GM23338 (cell line): ENCODE results near the gene SLC37A4. TPM values are rescaled to one million over a fixed set of nuclear protein-coding genes. Genes with fewer than 3 reads are reported as not detected.

Source experiments
- ATAC-seq: fragments of 200-7000 bp; cut with Tn5 transposase; 3 replicates; pipeline ENCODE4 v1.9.1; 2020
- DNase-seq: peaks from one replicate; pipeline ENCODE4 v3.0.0-alpha.2; 2015; ENCODE audit warnings: low spot score
- H2AFZ ChIP-seq: fragments of 200-600 bp; sonication (generic); 2 replicates; pipeline ENCODE4 v1.8.0; 2016; ENCODE audit warnings: antibody characterized with exemption, mild to moderate bottlenecking, moderate library complexity
- H3F3A ChIP-seq: fragments of 200-600 bp; sonication (generic); replicated peaks from 2 replicates; pipeline ENCODE4 v1.8.0; 2017; ENCODE audit warnings: antibody characterized with exemption, mixed run types, low read depth
- H3K27ac ChIP-seq: fragments of 200-600 bp; sonication (generic); 2 replicates; pipeline ENCODE4 v1.6.1; 2016; ENCODE audit warnings: low read depth
- H3K27me3 ChIP-seq: fragments of 200-600 bp; sonication (generic); 2 replicates; pipeline ENCODE4 v1.8.0; 2016; ENCODE audit warnings: mild to moderate bottlenecking, mixed run types, moderate library complexity; ENCODE audit not compliant: insufficient read depth
- H3K36me3 ChIP-seq: fragments of 200-600 bp; sonication (generic); 2 replicates; pipeline ENCODE4 v1.8.0; 2016; ENCODE audit warnings: mild to moderate bottlenecking; ENCODE audit not compliant: insufficient read depth
- H3K4me1 ChIP-seq: fragments of 200-600 bp; sonication (generic); 2 replicates; pipeline ENCODE4 v1.8.0; 2016; ENCODE audit warnings: mild to moderate bottlenecking, moderate library complexity; ENCODE audit not compliant: insufficient read depth
- H3K4me2 ChIP-seq: fragments of 200-600 bp; sonication (generic); 2 replicates; pipeline ENCODE4 v1.7.1; 2017; ENCODE audit warnings: mixed run types
- H3K4me3 ChIP-seq: fragments of 200-600 bp; sonication (generic); 2 replicates; pipeline ENCODE4 v1.6.1; 2016; ENCODE audit warnings: mixed run types
- H3K79me2 ChIP-seq: fragments of 200-600 bp; sonication (generic); replicated peaks from 2 replicates; pipeline ENCODE4 v1.8.0; 2017; ENCODE audit warnings: mild to moderate bottlenecking; ENCODE audit not compliant: insufficient read depth
- H3K9me2 ChIP-seq: fragments of 200-600 bp; sonication (generic); 2 replicates; pipeline ENCODE4 v1.8.0; 2017; ENCODE audit not compliant: insufficient read depth
- H4K20me1 ChIP-seq: fragments of 200-600 bp; sonication (generic); replicated peaks from 2 replicates; pipeline ENCODE4 v1.8.0; 2017; ENCODE audit warnings: mild to moderate bottlenecking; ENCODE audit not compliant: insufficient read depth
- H3K27ac Mint-ChIP-seq: 2 replicates; pipeline ENCODE4 v1.8.0; 2020; ENCODE audit warnings: inconsistent platforms, mild to moderate bottlenecking, moderate library complexity, mixed read lengths
- H3K27me3 Mint-ChIP-seq: 3 replicates; pipeline ENCODE4 v1.8.0; 2022; ENCODE audit warnings: low read depth, mild to moderate bottlenecking, moderate library complexity, mixed read lengths, inconsistent platforms; ENCODE audit not compliant: insufficient read depth, poor library complexity
- H3K36me3 Mint-ChIP-seq: 3 replicates; pipeline ENCODE4 v1.8.0; 2021; ENCODE audit warnings: low read depth, mild to moderate bottlenecking, inconsistent platforms, moderate library complexity, mixed read lengths
- H3K4me1 Mint-ChIP-seq: 3 replicates; pipeline ENCODE4 v1.8.0; 2020; ENCODE audit warnings: mild to moderate bottlenecking, inconsistent platforms, mixed read lengths
- H3K4me3 Mint-ChIP-seq: 3 replicates; pipeline ENCODE4 v1.8.0; 2021; ENCODE audit warnings: moderate library complexity, mild to moderate bottlenecking, inconsistent platforms, mixed read lengths
- H3K9me3 Mint-ChIP-seq: 3 replicates; pipeline ENCODE4 v1.8.0; 2020; ENCODE audit warnings: moderate library complexity, mild to moderate bottlenecking, inconsistent platforms, mixed read lengths
- CREB1 ChIP-seq: fragments of 250-450 bp; sonication (Bioruptor Pico); IDR thresholded peaks from 2 replicates; pipeline ENCODE4 v1.5.0; 2020; ENCODE audit warnings: low read depth, mild to moderate bottlenecking, moderate library complexity
- EZH2 ChIP-seq: fragments of 200-600 bp; sonication (generic); IDR thresholded peaks from one replicate; pipeline ENCODE4 v1.8.0; 2017; ENCODE audit warnings: antibody characterized with exemption, mild to moderate bottlenecking, low read depth; ENCODE audit not compliant: unreplicated experiment
- EZH2phosphoT487 ChIP-seq: fragments of 200-600 bp; sonication (generic); IDR thresholded peaks from one replicate; pipeline ENCODE4 v1.8.1; 2018; ENCODE audit warnings: antibody characterized with exemption; ENCODE audit not compliant: unreplicated experiment
- JUNB ChIP-seq: IDR thresholded peaks from one replicate; pipeline ENCODE4 v1.6.1; 2016; ENCODE audit warnings: antibody characterized with exemption; ENCODE audit not compliant: unreplicated experiment
- NANOG ChIP-seq: IDR thresholded peaks from 2 replicates; pipeline ENCODE4 v1.6.1; 2016; ENCODE audit warnings: antibody characterized with exemption, borderline replicate concordance
- POLR2AphosphoS5 ChIP-seq: IDR thresholded peaks from 2 replicates; pipeline ENCODE4 v1.6.1; 2016; ENCODE audit warnings: antibody characterized with exemption, low read depth
- REST ChIP-seq: IDR thresholded peaks from one replicate; pipeline ENCODE4 v1.6.1; 2018; ENCODE audit warnings: antibody characterized with exemption; ENCODE audit not compliant: unreplicated experiment
- STAT1 ChIP-seq: IDR thresholded peaks from one replicate; pipeline ENCODE4 v1.6.1; 2016; ENCODE audit warnings: antibody characterized with exemption; ENCODE audit not compliant: unreplicated experiment
- ZNF114 ChIP-seq: fragments of 250-450 bp; sonication (Bioruptor Pico); IDR thresholded peaks from 2 replicates; pipeline ENCODE4 v1.5.0; 2020; ENCODE audit warnings: mild to moderate bottlenecking, moderate library complexity
- ZNF331 ChIP-seq: fragments of 250-450 bp; sonication (Bioruptor Pico); IDR thresholded peaks from 2 replicates; pipeline ENCODE4 v1.5.0; 2020; ENCODE audit warnings: low read depth, mild to moderate bottlenecking, moderate library complexity
- polyA plus RNA-seq: library from polyadenylated mRNA; unstranded; fragments of >200 nt; fragmentation: Nextera tagmentation; extraction: Ambion mirVana; gene quantifications from 2 replicates; pipeline ENCODE4 v1.2.1, GENCODE V29; 2016
- total RNA-seq: library from RNA; depleted of rRNA; stranded (reverse); fragments of >200 nt; shearing (Covaris generic); gene quantifications from 2 replicates; pipeline ENCODE4 v1.2.3, GENCODE V29; 2014
- TF ChIP-seq, protein P1 (sequence below): IDR thresholded peaks from 2 replicates; pipeline ENCODE4 v1.6.1; 2016; ENCODE audit warnings: antibody characterized with exemption
- TF ChIP-seq, protein P2 (sequence below): fragments of 250-450 bp; sonication (Bioruptor Pico); IDR thresholded peaks from 2 replicates; pipeline ENCODE4 v1.5.0; 2020; ENCODE audit warnings: mild to moderate bottlenecking, moderate library complexity

The SLC37A4 gene
- total and polyA plus RNA-seq, 2 experiments from 2014 or later = 23.4 to 56.4 TPM

DNA sequence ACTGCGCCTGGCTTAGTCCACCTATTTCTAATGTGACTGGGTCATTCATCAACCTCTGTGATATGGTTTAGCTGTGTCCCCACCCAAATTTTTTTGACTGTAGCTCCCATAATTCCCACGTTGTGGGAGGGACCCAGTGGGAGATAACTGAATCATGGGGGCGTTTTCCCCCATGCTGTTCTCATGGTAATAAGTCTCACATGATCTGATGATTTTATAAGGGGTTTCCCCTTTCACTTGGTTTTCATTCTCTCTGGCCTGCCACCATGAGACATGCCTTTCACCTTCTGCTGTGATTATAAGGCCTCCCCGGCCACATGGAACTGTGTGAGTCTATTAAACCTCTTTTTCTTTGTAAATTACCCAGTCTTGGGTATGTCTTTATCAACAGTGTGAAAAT, 24.0 kb downstream of the SLC37A4 start:
- Mint-ChIP-seq H3K27ac (peak overlapping the region; percentile 32; the same call in 1 of the 2 replicates), H3K36me3 (peaks cover 59% of the 10 kb centered on the region), H3K4me3 (no peak overlapping the region), H3K9me3 (no peaks in the 10 kb centered on the region), H3K4me1 (no peaks in the 10 kb centered on the region), H3K27me3 (peaks cover 2% of the 10 kb centered on the region)
- no peak for ATAC-seq
- H3K9me2 ChIP-seq = no peaks in the 10 kb centered on the region
- no peaks in the 10 kb centered on the region; the same call in 1 of the 2 replicates for H4K20me1 ChIP-seq
- no peaks in the 10 kb centered on the region for H3K27me3 ChIP-seq
- no peak overlapping the region for H3K27ac ChIP-seq
- H3K79me2 ChIP-seq = peaks cover 4% of the 10 kb centered on the region
- no peaks in the 10 kb centered on the region for H3K4me1 ChIP-seq
- peaks cover 12% of the 10 kb centered on the region for H3K36me3 ChIP-seq
- no peak overlapping the region for H3K4me3 ChIP-seq
- no peak overlapping the region for H3K4me2 ChIP-seq
- peaks cover 7% of the 10 kb centered on the region; the same call in 1 of the 2 replicates for H3F3A ChIP-seq
- no peak for DNase-seq
- H2AFZ ChIP-seq = no peak overlapping the region
- no peak for TF ChIP-seq STAT1
- TF ChIP-seq CREB1 = no peak
- no peak for TF ChIP-seq ZNF331
- TF ChIP-seq EZH2phosphoT487 = no peak
- no peak for TF ChIP-seq ZNF114
- no peak for TF ChIP-seq JUNB
- TF ChIP-seq EZH2 = no peak
- TF ChIP-seq REST = no peak
- TF ChIP-seq, protein P1, sequence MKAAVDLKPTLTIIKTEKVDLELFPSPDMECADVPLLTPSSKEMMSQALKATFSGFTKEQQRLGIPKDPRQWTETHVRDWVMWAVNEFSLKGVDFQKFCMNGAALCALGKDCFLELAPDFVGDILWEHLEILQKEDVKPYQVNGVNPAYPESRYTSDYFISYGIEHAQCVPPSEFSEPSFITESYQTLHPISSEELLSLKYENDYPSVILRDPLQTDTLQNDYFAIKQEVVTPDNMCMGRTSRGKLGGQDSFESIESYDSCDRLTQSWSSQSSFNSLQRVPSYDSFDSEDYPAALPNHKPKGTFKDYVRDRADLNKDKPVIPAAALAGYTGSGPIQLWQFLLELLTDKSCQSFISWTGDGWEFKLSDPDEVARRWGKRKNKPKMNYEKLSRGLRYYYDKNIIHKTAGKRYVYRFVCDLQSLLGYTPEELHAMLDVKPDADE = no peak

DNA sequence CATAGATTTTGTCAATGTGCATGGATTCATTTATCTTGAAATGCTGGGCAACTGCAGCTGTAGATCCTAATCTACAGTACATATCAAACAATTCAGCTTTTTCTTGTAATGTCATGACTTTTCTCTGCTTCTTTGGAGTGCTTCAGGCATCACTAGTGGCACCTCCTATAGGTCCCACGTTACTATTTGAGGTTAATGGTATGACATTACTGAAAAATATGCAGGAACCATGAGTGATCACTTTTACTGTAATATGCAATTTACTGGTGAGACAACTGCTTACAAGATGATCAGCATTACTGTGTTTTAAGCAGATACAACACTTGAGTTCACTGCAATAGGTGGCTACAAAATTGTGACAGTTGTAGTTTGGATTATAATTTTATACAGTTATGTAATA, 29.8 kb downstream of the SLC37A4 start:
- DNase-seq (no peak), ATAC-seq (no peak)
- Histone ChIP-seq H3F3A (0 out of 2 replicates have a peak, but pooled peaks cover 5% of the 10 kb centered on the region), H3K27me3 (no peaks in the 10 kb centered on the region), H2AFZ (no peak overlapping the region), H3K4me3 (no peak overlapping the region), H3K9me2 (0 out of 2 replicates have a peak, but pooled peaks cover 4% of the 10 kb centered on the region), H3K4me1 (peaks cover 16% of the 10 kb centered on the region; the same call in 1 of the 2 replicates), H3K79me2 (peaks cover 56% of the 10 kb centered on the region), H3K4me2 (no peak overlapping the region), H3K27ac (no peak overlapping the region), H4K20me1 (peaks cover 6% of the 10 kb centered on the region; the same call in 1 of the 2 replicates), H3K36me3 (peaks cover 22% of the 10 kb centered on the region)
- Mint-ChIP-seq H3K9me3 (no peaks in the 10 kb centered on the region), H3K4me3 (no peak overlapping the region), H3K36me3 (peaks cover 63% of the 10 kb centered on the region), H3K27me3 (peaks cover 4% of the 10 kb centered on the region), H3K27ac (no peak overlapping the region), H3K4me1 (peaks cover 21% of the 10 kb centered on the region)
- TF ChIP-seq JUNB (no peak), POLR2AphosphoS5 (no peak), EZH2phosphoT487 (no peak), EZH2 (no peak), CREB1 (no peak), ZNF114 (no peak), NANOG (no peak), ZNF331 (no peak)
- TF ChIP-seq, protein P2, sequence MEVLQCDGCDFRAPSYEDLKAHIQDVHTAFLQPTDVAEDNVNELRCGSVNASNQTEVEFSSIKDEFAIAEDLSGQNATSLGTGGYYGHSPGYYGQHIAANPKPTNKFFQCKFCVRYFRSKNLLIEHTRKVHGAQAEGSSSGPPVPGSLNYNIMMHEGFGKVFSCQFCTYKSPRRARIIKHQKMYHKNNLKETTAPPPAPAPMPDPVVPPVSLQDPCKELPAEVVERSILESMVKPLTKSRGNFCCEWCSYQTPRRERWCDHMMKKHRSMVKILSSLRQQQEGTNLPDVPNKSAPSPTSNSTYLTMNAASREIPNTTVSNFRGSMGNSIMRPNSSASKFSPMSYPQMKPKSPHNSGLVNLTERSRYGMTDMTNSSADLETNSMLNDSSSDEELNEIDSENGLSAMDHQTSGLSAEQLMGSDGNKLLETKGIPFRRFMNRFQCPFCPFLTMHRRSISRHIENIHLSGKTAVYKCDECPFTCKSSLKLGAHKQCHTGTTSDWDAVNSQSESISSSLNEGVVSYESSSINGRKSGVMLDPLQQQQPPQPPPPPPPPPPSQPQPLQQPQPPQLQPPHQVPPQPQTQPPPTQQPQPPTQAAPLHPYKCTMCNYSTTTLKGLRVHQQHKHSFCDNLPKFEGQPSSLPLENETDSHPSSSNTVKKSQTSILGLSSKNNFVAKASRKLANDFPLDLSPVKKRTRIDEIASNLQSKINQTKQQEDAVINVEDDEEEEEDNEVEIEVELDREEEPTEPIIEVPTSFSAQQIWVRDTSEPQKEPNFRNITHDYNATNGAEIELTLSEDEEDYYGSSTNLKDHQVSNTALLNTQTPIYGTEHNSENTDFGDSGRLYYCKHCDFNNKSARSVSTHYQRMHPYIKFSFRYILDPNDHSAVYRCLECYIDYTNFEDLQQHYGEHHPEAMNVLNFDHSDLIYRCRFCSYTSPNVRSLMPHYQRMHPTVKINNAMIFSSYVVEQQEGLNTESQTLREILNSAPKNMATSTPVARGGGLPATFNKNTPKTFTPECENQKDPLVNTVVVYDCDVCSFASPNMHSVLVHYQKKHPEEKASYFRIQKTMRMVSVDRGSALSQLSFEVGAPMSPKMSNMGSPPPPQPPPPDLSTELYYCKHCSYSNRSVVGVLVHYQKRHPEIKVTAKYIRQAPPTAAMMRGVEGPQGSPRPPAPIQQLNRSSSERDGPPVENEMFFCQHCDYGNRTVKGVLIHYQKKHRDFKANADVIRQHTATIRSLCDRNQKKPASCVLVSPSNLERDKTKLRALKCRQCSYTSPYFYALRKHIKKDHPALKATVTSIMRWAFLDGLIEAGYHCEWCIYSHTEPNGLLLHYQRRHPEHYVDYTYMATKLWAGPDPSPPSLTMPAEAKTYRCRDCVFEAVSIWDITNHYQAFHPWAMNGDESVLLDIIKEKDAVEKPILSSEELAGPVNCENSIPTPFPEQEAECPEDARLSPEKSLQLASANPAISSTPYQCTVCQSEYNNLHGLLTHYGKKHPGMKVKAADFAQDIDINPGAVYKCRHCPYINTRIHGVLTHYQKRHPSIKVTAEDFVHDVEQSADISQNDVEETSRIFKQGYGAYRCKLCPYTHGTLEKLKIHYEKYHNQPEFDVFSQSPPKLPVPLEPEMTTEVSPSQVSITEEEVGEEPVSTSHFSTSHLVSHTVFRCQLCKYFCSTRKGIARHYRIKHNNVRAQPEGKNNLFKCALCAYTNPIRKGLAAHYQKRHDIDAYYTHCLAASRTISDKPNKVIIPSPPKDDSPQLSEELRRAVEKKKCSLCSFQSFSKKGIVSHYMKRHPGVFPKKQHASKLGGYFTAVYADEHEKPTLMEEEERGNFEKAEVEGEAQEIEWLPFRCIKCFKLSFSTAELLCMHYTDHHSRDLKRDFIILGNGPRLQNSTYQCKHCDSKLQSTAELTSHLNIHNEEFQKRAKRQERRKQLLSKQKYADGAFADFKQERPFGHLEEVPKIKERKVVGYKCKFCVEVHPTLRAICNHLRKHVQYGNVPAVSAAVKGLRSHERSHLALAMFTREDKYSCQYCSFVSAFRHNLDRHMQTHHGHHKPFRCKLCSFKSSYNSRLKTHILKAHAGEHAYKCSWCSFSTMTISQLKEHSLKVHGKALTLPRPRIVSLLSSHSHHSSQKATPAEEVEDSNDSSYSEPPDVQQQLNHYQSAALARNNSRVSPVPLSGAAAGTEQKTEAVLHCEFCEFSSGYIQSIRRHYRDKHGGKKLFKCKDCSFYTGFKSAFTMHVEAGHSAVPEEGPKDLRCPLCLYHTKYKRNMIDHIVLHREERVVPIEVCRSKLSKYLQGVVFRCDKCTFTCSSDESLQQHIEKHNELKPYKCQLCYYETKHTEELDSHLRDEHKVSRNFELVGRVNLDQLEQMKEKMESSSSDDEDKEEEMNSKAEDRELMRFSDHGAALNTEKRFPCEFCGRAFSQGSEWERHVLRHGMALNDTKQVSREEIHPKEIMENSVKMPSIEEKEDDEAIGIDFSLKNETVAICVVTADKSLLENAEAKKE (CRISPR knock-in tag) = no peak
